Hepatocyte (in vitro differentiated cells): ENCODE measurements around the gene TSEN15. TPM values are rescaled to one million over a fixed set of nuclear protein-coding genes. Genes with fewer than 3 reads are reported as not detected.

ENCODE experiments used
- DNase-seq: peaks from one replicate; pipeline ENCODE4 v3.0.0-alpha.2; 2016; ENCODE audit warnings: low spot score
- H2AFZ ChIP-seq: fragments of 200-600 bp; sonication (generic); 2 replicates; pipeline ENCODE4 v1.6.0; 2016; ENCODE audit warnings: antibody characterized with exemption, mild to moderate bottlenecking
- H3K27ac ChIP-seq: fragments of 200-600 bp; sonication (generic); 2 replicates; pipeline ENCODE4 v1.5.1; 2016; ENCODE audit warnings: mild to moderate bottlenecking
- H3K27me3 ChIP-seq: fragments of 200-600 bp; sonication (generic); 2 replicates; pipeline ENCODE4 v1.6.1; 2016
- H3K36me3 ChIP-seq: fragments of 200-600 bp; sonication (generic); replicated peaks from 2 replicates; pipeline ENCODE4 v1.5.1; 2016; ENCODE audit warnings: low read depth; ENCODE audit not compliant: insufficient read depth
- H3K4me1 ChIP-seq: fragments of 200-600 bp; sonication (generic); 2 replicates; pipeline ENCODE4 v1.5.1; 2016; ENCODE audit warnings: mild to moderate bottlenecking, moderate library complexity; ENCODE audit not compliant: insufficient read depth
- H3K4me2 ChIP-seq: fragments of 200-600 bp; sonication (generic); 2 replicates; pipeline ENCODE4 v1.6.0; 2016
- H3K4me3 ChIP-seq: fragments of 200-600 bp; sonication (generic); 2 replicates; pipeline ENCODE4 v1.5.1; 2016; ENCODE audit warnings: mild to moderate bottlenecking
- H3K79me2 ChIP-seq: fragments of 200-600 bp; sonication (generic); 2 replicates; pipeline ENCODE4 v1.6.0; 2017; ENCODE audit warnings: mild to moderate bottlenecking
- H3K9me2 ChIP-seq: fragments of 200-600 bp; sonication (generic); replicated peaks from 2 replicates; pipeline ENCODE4 v1.6.0; 2017; ENCODE audit warnings: mild to moderate bottlenecking; ENCODE audit not compliant: insufficient read depth
- H3K9me3 ChIP-seq: fragments of 200-600 bp; sonication (generic); 2 replicates; pipeline ENCODE4 v1.5.1; 2016; ENCODE audit warnings: low read depth, mild to moderate bottlenecking
- H4K20me1 ChIP-seq: fragments of 200-600 bp; sonication (generic); 2 replicates; pipeline ENCODE4 v1.6.0; 2016; ENCODE audit warnings: mild to moderate bottlenecking; ENCODE audit not compliant: insufficient read depth, poor library complexity, severe bottlenecking
- CTCF ChIP-seq: fragments of 200-600 bp; sonication (generic); IDR thresholded peaks from 2 replicates; pipeline ENCODE4 v1.5.1; 2016; ENCODE audit warnings: antibody characterized with exemption, mild to moderate bottlenecking; ENCODE audit not compliant: poor library complexity
- EZH2 ChIP-seq: fragments of 200-600 bp; sonication (generic); IDR thresholded peaks from 2 replicates; pipeline ENCODE4 v1.6.1; 2016; ENCODE audit warnings: antibody characterized with exemption, mild to moderate bottlenecking, borderline replicate concordance
- EZH2phosphoT487 ChIP-seq: fragments of 200-600 bp; sonication (generic); IDR thresholded peaks from one replicate; pipeline ENCODE4 v1.6.1; 2018; ENCODE audit warnings: antibody characterized with exemption, mild to moderate bottlenecking, low read depth, moderate library complexity; ENCODE audit not compliant: unreplicated experiment, severe bottlenecking
- WGBS: methylation state at CpG from one replicate; pipeline ENCODE4 v1.1.6; 2016; ENCODE audit warnings: low lambda C conversion rate; ENCODE audit errors: missing lambda C conversion rate; 5-methylcytosine and 5-hydroxymethylcytosine counted together
- polyA plus RNA-seq: library from polyadenylated mRNA; unstranded; fragments of >200 nt; fragmentation: Nextera tagmentation; extraction: Ambion mirVana; gene quantifications from 2 replicates; pipeline ENCODE4 v1.2.1, GENCODE V29; 2016
- total RNA-seq: library from RNA; depleted of rRNA; stranded (reverse); fragments of >200 nt; gene quantifications from 2 replicates; pipeline ENCODE4 v1.2.3, GENCODE V29; 2014

Gene TSEN15
- total and polyA plus RNA-seq, 2 experiments from 2014 or later: 35.7 to 46.5 TPM

GRCh38 chr1:184036517-184036949, 15.0 kb upstream of the TSEN15 start:
- H3K9me3 ChIP-seq: no peaks in the 10 kb centered on the region
- DNase-seq: no peak
- H3K4me2 ChIP-seq: peak overlapping the region; percentile 100
- no peak overlapping the region for H3K27ac ChIP-seq
- H3K79me2 ChIP-seq: no peaks in the 10 kb centered on the region
- H3K36me3 ChIP-seq: no peaks in the 10 kb centered on the region
- H3K27me3 ChIP-seq: peaks cover 81% of the 10 kb centered on the region
- no peaks in the 10 kb centered on the region for H4K20me1 ChIP-seq
- WGBS: 1% methylated on average over 27 of the region's 29 CpGs
- no peaks in the 10 kb centered on the region for H3K4me1 ChIP-seq
- peak overlapping the region; percentile 78 for H2AFZ ChIP-seq
- H3K9me2 ChIP-seq: no peaks in the 10 kb centered on the region
- no peak for TF ChIP-seq EZH2
- no peak for TF ChIP-seq CTCF
- no peak for TF ChIP-seq EZH2phosphoT487
- peak overlapping the region; percentile 70 for H3K4me3 ChIP-seq

GRCh38 chr1:184037849-184038591, 13.5 kb upstream of the TSEN15 start:
- WGBS: 94% methylated on average over 13 of the region's 13 CpGs
- H3K36me3 ChIP-seq: no peaks in the 10 kb centered on the region
- TF ChIP-seq CTCF (no peak), EZH2 (peak; percentile 13), EZH2phosphoT487 (no peak)
- no peak overlapping the region for H3K27ac ChIP-seq
- H3K9me2 ChIP-seq: no peaks in the 10 kb centered on the region
- H3K9me3 ChIP-seq: no peaks in the 10 kb centered on the region
- H3K4me3 ChIP-seq: peak overlapping the region; percentile 70
- no peak for DNase-seq
- no peak overlapping the region for H2AFZ ChIP-seq
- no peaks in the 10 kb centered on the region for H3K79me2 ChIP-seq
- peak overlapping the region; percentile 100 for H3K4me2 ChIP-seq
- peaks cover 66% of the 10 kb centered on the region for H3K27me3 ChIP-seq
- H4K20me1 ChIP-seq: no peaks in the 10 kb centered on the region
- no peaks in the 10 kb centered on the region for H3K4me1 ChIP-seq

GRCh38 chr1:184039126-184039525, 12.4 kb upstream of the TSEN15 start:
- H3K27me3 ChIP-seq: peaks cover 59% of the 10 kb centered on the region
- DNase-seq: no peak
- no peaks in the 10 kb centered on the region for H3K4me1 ChIP-seq
- H3K4me3 ChIP-seq: no peak overlapping the region
- no peaks in the 10 kb centered on the region for H4K20me1 ChIP-seq
- H3K79me2 ChIP-seq: no peaks in the 10 kb centered on the region
- WGBS: 87% methylated on average over 4 of the region's 4 CpGs
- no peak for TF ChIP-seq EZH2
- TF ChIP-seq CTCF: no peak
- no peak for TF ChIP-seq EZH2phosphoT487
- H3K9me3 ChIP-seq: no peaks in the 10 kb centered on the region
- H3K36me3 ChIP-seq: no peaks in the 10 kb centered on the region
- H3K9me2 ChIP-seq: no peaks in the 10 kb centered on the region
- no peak overlapping the region for H3K27ac ChIP-seq
- H2AFZ ChIP-seq: no peak overlapping the region
- H3K4me2 ChIP-seq: no peak overlapping the region
